ENCODE data around the gene PDCD5. TPM values are rescaled to one million over a fixed set of nuclear protein-coding genes. Genes with fewer than 3 reads are reported as not detected.

The PDCD5 gene
- total RNA-seq (10 to 100 TPM; 24.8 to 43.1 (median 36.6) TPM), polyA plus RNA-seq (10 to 100 TPM; 46.4 to 80.8 TPM)

GRCh38 chr19:32580901-32581704 lies at the start of gene PDCD5:
Gene PDCD5, plus strand, starts transcription at chr19:32581190. Its CDS starts 72 bp downstream, at chr19:32581262.
- peaks cover 0 to 10% (median 5%) of the 10 kb centered on the region in 3 donors for H3K36me3 ChIP-seq
- intact Hi-C loops (cut with DNase I): no loop called here
- H3K4me3 ChIP-seq: peak within 1 kb of the TSS; percentile 69 to 97 (median 78)
- peaks cover 3 to 6% (median 4%) of the 10 kb centered on the region in 3 donors for H3K4me1 ChIP-seq
- H3K27ac ChIP-seq: peak within 1 kb of the TSS; percentile 56 to 80 (median 69)
- ATAC-seq (peak; percentile 98 to 99 (median 98)), FAIRE-seq (no peak), DNase-seq (peak; percentile 96 to 99 (median 98))
- no peaks in the 10 kb centered on the region for H3K27me3 ChIP-seq
- no peaks in the 10 kb centered on the region for H3K9me3 ChIP-seq
- TF ChIP-seq CTCF (IDR thresholded peaks at IDR 0.05): no peak
- 0 to 1% methylated on average over 72 to 81 of the region's 81 CpGs for WGBS, 2 donors

- H3K27me3 ChIP-seq: no peaks in the 10 kb centered on the region
- no peaks in the 10 kb centered on the region for H3K36me3 ChIP-seq
- H3K9me3 ChIP-seq: no peaks in the 10 kb centered on the region
- ATAC-seq (no peak), DNase-seq (no peak), FAIRE-seq (no peak)
- H3K4me1 ChIP-seq: no peaks in the 10 kb centered on the region
- 80 to 83% methylated on average over 3 of the region's 3 CpGs for WGBS, 2 donors
- intact Hi-C loops (cut with DNase I): no loop called here
- H3K27ac ChIP-seq: no peak overlapping the region
- no peak for TF ChIP-seq CTCF (IDR thresholded peaks at IDR 0.05)
- H3K4me3 ChIP-seq: no peak overlapping the region
Observed at GRCh38 chr19:32532233-32532632, 48.8 kb upstream of the PDCD5 start.

- H3K27me3 ChIP-seq: no peaks in the 10 kb centered on the region
- no peak overlapping the region for H3K4me3 ChIP-seq
- H3K4me1 ChIP-seq: no peaks in the 10 kb centered on the region
- no peak for DNase-seq
- 58 to 73% methylated on average over 5 of the region's 5 CpGs for WGBS, 2 donors
- TF ChIP-seq CTCF (IDR thresholded peaks at IDR 0.05): no peak
- H3K36me3 ChIP-seq: no peaks in the 10 kb centered on the region
- no peak for FAIRE-seq
- H3K9me3 ChIP-seq: no peaks in the 10 kb centered on the region
- no peak for ATAC-seq
- H3K27ac ChIP-seq: no peak overlapping the region
- intact Hi-C loops (cut with DNase I): no loop called here
Observed at GRCh38 chr19:32537580-32537979, 43.4 kb upstream of the PDCD5 start.

- no peaks in the 10 kb centered on the region for H3K4me1 ChIP-seq
- 61 to 72% methylated on average over 12 of the region's 12 CpGs for WGBS, 2 donors
- DNase-seq (no peak), ATAC-seq (no peak), FAIRE-seq (no peak)
- H3K9me3 ChIP-seq: no peaks in the 10 kb centered on the region
- no peaks in the 10 kb centered on the region for H3K27me3 ChIP-seq
- H3K36me3 ChIP-seq: no peaks in the 10 kb centered on the region
- H3K27ac ChIP-seq: no peak overlapping the region
- no peak overlapping the region for H3K4me3 ChIP-seq
- intact Hi-C loops (cut with DNase I): no loop called here
- TF ChIP-seq CTCF (IDR thresholded peaks at IDR 0.05): no peak
Observed at GRCh38 chr19:32539240-32539916, 41.6 kb upstream of the PDCD5 start.

Measured in pancreas (tissue), 10 donors.